GM18867 (cell line): ENCODE results near the gene TREH.
"Not testable (repeated sequence)": the region's sequence is repeated elsewhere in the genome, so short reads cannot be mapped to it uniquely, and the experiment has no call there.

Experiments
- ATAC-seq: cut with Tn5 transposase; IDR thresholded peaks from one replicate; pipeline ENCODE4 v1.9.1; 2021; ENCODE audit warnings: mild to moderate bottlenecking, moderate library complexity; ENCODE audit not compliant: unreplicated experiment

The TREH gene

DNA sequence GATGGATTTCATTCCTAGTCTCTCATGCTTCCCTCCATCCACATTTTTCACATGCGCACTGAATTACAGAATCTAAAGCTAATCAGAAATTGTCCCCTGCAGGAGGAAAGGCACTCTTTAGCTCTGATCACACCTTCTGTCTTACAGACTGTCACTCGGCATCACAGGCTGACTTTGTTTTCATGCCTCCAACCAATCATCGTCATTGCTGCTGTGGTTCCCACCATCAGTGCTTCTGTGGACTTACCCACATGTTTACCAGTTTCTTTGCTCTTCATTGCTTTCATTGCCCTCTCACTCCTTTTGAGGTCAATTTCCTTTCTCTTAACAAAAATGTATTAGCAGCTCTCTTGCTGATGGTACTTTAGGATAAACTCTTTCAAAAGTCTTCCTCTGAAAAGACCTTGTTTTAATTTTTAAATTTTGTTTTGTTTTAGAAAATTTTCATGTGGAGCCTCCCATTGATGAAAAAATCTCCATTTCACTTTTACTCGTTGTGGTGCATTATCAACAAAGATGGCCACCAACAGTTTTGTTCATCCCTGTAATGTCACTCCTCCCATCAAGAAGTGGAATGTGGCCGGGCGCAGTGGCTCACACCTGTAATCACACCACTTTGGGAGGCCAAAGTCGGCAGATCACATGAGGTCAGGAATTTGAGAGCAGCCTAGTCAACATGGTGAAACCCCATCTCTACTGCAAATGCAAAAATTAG is 20.2 kb upstream of the TREH start:
- no peak for ATAC-seq

DNA sequence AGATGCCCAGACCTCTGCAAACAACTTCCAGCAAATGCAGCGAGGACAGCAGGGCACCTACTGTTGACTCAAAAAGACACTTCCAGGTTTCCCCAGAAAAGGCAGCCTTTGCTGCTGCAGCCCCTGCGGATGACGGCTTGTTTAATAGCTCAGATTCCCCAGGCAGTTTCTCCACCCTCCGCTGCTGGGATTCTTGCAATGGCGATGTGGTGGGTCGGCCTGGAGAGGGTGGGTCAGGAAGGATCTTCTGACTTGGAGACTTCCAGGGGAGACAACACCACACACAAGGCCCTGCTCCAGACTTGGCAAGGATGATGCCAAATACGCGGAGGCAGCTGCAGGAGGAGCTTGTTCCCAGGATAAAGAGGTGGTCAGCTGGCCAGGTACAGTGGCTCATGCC is 17.9 kb upstream of the TREH start:
- ATAC-seq, result no peak

DNA sequence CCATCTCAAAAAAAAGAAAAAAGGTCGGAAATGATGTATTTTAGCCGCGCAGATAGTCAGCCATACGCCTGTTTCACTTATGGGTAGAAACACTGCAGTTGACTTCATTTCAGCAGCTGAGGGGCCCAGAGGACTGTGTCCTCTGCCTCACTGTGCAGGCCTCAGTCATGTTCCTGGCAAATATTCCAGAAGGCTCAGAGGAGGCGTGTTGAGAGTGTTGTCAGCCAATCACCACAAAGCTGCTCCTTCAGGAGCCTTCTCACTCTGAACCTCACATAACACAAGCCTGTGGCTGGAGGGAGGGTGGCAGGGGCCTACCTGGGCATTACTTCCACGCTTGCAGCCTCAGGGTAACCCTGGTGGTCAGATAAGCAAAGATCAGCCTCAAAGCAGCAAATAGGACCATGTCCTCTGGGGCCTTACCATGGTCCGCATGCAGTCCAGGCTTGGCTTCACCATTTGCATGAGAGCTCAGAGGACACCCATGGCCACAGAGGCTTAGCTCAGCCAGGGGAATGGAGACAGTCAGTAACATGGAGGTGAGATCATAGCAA is 17.3 kb upstream of the TREH start:
- no peak for ATAC-seq

DNA sequence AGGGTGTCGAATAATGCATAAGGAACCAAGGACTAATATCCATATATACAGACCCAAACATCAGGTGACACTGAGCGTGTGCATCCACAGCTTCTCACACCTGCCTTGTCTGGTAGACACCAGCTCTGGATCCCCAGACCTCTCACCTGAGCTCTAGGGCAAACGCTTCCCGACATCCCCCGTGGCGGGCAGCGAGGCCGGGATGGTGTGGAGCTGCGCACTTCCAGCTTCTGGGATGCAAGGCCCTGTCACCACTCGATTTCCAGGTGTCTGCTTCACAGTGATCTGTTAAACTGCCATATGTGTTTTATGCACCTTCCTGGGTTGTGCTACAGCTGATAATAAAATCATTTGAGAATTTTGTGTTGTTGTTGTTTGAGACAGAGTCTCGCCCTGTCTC is 15.3 kb upstream of the TREH start:
- no peak for ATAC-seq

DNA sequence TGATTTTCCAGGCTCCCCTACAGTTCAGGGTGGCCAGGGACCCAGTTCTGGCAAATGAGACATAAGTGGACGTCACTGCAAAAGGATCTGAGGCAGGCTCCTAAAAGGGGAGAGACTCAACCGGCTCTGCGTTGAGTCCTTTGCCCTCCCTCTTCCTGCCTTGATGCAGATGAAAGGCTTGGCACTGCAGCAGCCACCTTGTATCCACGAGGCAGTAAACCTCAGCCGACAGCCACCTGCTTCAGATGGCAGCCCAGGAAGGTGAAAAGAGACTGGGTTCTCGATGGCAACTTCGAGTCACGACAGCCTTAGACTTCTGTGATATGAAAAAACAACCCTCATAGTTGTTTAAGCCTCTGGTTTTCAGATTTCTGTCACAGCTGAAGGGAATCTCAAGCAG is 14.7 kb upstream of the TREH start:
- no peak for ATAC-seq

DNA sequence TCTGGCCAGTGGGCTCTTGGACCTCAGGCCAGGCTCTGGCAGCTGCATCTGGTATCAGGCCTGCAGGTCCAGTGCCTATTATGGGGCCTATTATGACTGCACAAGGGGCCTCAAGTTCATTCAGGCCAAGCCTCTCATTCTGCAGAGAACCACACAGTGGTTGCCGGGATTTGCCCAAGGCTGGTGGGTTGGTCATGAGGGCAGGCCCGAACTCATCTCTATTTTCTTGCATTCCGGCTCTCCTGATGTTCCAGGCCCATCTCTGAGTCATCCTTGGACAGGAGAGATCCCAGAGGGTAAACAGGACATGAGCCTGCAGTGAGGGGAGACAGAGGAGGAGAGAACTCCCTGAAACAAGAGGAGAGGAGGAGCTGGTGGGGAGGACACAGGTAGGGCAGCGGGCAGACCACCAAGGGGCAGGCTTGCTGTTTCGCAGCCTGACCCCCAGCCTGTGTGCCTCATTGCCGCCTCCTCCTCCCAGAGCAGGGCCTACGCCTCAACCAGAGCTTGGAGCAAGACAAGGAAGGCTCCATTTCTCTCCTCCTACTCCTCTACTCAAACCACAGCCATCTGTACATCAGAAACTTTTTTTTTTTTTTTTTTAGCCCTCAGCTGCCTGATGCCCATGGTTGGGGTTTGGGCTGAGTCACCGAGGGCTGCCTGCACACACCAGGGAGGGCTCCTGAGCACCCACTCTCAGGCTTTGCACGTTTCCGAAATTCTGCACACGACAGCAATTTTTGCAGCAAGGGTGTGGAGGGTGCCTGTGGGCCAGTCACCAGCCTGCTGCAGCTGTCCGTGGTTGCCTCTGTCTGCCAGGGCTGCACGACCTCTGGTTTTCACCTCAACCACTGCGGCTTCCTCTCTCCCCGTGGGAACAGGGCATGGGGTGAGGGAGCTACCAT is 12.7 kb upstream of the TREH start:
- peak; percentile 41 for ATAC-seq

DNA sequence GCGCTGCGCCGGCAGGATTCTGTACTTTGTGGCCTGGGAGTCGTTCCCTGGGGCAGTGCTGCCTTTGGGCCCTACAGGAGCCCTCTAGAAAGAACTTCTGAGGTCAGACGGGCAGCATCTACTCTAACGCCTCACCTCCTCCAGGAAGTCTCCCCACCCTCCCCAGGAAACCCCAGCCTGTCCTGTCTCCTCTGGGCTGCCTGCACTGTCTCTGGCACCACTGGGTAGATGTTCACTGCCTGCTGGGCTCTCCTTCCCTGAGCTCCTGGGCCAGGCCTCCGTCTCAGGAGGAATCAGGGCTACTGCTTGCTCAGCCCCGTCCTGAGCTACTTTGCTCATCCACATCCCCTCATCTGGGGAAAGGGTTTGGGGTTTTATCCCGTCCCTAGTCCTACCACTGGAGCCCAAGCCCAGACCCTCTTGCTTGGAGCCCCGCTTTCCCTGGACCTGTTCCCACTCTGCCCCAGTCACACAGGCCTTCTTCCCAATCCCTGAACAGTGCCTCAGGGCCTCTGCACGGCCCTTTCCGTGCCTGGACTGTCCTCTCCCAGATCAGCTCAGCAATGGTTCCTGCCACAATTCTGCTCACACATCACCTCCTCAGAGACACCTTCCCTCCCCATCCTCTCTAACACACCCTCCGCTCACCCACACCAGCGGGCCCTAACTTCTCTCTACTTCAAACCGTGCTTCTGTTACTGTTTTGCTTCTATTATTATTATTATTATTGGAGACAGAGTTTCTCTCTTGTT is 11.3 kb upstream of the TREH start:
- ATAC-seq, result no peak

DNA sequence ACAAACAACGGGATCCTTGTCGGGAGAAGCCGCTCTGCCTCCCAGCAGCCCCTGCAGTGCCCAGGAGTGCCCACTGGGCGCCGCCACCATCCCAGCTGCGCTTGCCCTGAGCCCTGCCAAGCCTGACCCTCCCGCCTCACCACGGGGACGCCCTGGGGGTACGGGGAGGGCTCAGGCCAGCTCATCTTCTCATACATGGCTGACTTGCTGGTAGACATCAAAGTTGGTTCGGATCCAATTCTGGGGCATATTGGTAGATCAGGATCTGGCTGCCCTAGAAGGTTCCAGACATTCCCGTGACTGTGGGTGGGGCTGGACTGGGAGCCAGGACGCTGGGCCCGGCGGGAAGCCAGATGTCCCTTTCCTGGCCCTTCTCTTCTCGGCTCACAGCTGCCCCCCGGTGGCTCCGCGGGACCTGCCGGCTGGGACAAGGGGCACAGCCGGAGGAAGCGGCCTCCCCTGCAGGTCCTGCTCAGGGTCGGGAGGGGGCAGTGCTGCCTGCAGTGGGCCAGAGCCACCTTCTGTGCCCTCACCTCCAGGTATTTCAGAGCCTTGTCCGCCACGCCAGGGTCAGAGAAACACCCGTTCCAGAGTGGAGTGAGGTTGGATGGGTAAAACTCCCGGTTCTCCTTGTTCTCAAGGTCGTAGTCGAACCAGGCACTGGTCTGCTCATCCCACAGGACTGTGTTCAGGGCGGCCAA is 10.6 kb upstream of the TREH start:
- ATAC-seq, result peak; percentile 71

DNA sequence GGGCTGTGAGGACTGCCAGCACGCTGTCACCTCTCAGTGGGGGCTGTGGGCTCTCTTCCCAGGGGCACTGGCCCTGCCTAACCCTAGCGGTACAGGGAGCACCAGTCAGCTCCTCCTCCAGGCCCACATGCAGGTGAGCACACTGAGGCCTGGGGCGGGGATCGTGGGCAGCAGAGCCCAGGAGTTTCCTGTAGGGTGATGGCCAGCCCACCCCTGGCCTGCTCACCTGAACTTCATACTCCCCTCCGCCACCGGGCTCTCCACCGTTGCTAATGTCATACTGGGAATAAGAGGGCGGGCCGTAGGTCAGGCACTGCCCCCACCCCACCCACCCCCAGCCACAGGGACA is 10.0 kb upstream of the TREH start:
- no peak for ATAC-seq

DNA sequence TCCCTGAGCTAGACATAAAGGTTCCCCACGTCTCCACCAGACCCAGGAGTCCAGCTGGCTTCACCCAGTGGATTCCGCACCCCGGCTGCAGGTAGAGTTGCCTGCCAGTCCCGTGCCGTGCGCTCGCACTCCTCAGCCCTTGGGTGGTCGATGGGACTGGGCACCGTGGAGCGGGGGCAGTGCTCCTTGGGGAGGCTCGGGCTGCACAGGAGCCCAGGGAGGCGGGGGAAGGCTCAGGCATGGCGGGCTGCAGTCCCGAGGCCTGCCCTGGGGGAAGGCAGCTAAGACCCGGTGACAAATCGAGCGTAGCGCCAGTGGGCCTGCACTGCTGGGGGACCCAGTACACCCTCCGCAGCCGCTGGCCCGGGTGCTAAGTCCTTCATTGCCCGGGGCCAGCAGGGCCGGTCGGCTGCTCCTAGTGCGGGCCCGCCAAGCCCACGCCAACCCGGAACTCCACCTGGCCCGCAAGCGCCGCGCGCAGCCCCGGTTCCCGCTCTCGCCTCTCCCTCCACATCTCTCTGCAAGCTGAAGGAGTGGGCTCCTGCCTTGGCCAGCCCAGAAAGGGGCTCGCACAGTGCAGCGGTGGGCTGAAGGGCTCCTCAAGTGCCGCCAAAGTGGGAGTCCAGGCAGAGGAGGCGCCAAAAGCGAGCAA is 9.5 kb upstream of the TREH start:
- ATAC-seq, result no peak

DNA sequence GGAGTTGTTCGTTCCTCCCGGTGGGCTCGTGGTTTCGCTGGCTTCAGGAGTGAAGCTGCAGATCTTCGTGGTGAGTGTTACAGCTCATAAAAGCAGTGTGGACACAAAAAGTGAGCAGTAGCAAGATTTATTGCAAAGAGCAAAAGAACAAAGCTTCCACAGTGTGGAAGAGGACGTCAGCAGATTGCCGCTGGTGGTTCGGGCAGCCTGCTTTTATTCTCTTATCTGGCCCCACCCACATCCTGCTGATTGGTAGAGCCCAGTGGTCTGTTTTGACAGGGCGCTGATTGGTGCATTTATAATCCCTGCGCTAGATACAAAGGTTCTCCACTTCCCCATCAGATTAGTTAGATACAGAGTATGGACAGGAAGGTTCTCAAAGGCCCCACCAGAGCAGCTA is 8.9 kb upstream of the TREH start:
- ATAC-seq, result not testable (repeated sequence)

DNA sequence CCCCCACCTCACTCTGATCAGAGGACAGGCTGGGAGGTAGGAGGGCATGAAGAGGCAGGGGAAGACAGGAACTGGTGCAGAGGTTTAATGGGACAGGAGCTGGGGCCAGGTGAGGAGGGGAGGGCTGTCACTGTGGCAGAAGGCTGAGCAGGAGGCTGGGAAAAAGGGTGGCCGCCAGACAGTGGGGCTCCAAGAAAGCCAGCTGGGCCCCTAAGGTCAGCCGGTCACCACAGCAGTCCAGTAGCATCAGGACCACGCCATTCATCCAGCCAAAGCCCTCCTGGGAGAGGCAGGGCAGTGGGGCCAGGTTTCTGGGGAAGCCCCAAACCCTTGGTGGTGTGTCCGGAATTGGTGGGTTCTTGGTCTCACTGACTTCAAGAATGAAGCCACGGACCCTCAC is 8.5 kb upstream of the TREH start:
- no peak for ATAC-seq

DNA sequence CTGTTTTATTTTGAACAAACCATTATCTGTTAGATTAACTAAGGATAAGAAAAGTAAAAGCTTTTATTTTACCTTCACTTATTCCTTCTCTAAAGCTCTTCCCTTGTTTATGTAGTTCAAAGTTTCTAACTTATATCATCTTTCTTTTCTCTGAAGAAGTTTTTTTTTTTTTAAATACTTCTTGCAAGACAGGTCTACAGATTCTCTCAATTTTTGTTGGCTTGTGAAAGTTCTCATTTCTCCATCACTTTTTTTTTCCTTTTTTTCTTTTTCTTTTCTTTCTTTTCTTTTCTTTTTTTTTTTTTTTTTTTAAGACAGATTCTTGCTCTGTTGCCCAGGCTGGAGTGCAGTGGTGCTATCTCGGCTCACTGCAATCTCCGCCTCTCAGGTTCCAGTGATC is 4.7 kb upstream of the TREH start:
- ATAC-seq, result no peak

DNA sequence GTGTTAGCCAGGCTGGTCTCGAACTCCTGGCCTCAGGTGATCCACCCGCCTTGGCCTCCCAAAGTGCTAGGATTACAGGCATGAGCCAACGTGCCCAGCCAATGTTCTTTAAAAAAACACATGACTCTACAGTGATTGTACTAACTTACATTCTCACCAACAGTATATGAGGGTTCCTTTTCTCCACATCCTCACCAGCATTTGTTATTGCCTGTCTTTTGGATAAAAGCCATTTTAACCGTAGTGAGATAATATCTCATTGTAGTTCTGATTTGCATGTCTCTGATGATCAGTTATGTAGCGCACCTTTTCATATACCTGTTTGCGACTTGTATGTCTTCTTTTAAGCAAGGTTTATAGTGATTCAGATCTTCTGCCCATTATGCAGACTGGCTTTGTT is 3.5 kb upstream of the TREH start:
- not testable (repeated sequence) for ATAC-seq

DNA sequence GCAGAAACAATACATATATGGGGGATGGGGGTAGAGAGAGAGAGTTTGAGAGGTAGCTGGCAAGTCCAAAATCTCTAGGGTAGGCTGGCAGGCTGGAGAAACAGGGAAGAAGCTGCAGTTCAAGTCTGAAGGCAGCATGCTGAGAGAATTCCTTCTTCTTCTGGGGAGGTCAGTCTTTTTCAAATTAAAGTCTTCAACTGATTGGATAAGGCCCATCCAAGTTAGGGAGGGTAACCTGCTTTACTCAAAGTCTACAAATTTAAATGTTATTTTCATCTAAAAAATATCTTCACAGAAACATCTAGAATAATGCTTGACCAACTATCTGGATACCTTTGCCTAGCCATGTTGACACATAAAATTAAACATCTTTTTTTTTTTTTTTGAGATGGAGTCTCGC is 2.9 kb upstream of the TREH start:
- no peak for ATAC-seq

DNA sequence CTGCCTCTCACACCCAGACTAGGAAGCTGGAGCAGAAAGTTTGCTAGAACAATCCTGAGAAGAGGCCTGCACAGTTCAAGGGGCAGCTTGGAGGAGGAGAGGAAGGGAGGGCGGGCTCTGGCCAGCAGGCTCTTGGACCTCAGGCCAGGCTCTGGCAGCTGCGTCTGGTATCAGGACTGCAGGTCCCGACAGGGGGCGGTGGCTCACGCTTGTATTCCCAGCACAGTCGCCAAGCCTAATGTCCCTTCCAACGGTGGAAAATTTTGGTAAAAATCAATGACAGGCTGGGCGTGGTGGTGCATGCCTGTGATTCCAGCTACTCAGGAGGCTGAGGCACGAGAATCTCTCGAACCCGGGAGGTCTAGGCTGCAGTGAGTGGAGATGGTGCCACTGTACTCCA is 542 bp downstream of the TREH start:
- not testable (repeated sequence) for ATAC-seq

DNA sequence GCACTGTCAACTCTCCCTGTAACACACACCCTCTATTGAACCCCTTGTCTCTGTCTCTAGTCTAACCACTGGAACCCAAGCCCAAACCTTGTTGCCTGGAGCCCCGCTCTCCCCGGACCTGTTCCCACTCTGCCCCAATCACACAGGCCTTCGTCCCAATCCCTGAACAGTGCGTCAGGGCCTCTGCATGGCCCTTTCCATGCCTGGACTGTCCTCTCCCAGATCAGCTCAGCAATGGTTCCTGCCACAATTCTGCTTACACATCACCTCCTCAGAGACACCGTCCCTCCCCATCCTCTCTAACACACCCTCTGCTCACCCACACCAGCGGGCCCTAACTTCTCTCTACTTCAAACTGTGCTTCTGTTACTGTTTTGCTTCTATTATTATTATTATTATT is 1.5 kb downstream of the TREH start:
- ATAC-seq, result no peak

DNA sequence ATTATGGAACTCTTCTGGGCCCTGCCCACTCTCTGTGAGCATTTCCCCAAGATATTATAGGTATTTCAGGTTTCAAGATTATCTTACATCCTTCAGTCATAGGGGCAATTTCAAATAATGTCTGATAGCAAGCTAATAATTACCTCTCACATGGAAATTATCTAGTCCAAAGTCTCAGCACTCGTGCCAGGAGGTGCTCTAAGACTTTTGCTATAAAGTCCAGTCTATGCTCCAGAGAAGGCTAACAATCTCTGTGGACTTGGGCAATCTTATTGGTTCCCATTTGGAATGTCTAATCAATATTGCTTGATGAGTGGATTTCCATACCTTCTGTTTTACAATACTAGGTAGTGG is 5.4 kb downstream of the TREH start:
- ATAC-seq, result no peak

DNA sequence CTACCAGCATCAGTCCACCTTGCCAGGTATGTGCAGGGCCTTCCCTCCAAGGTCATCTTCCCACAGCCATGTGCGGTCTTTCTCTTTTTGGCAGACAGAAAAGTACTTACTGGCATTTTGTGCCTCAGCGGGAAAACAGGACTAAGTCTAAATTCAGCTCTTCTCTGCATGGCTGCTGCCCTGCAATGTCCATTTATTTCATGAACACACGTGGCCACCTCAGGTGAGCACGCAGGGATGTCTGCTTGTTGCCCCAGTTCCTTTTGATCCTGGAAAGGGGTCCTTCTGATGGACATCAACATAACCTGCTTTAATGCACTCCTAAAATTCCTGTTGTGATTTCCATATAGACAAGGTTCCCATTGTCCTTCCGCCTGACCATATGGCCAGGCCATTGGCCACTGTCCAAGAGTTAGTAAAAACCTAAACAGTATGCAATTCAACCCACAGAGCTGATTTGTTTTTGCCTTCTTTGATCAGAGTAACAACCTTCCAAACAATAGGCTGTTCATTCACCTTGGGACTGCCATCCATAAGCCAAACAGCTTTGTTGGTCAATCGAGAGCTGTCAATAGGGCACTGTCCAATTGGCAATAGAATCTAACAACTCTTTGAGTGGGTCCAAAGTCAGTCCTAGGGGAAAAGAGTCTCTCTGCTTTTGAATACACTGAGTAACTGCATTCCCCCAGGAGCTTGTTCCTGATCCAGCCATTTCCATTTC is 5.9 kb downstream of the TREH start:
- no peak for ATAC-seq

DNA sequence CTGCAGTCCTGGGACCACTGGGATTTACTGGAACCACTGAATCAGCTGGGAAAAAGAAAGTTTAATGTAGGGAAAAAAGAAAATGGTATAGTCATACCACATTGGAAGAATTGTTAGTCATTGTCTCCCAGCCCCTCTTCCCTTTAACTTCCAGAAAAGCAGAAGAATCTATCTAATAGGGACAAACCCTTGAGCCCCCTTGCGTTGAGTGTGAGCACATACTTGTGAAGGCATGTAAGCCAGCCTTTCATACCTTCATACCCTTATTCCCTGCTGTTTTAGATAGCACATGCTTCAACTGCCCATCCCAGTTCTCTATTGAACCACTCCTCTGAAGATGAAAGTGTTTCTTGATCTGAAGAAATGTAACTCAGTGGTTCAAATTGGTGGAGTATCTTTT is 6.6 kb downstream of the TREH start:
- no peak for ATAC-seq
